WTC11 (cell line): Measurements from ENCODE around the gene CFAP299. TPM values are rescaled to one million over a fixed set of nuclear protein-coding genes. Genes with fewer than 3 reads are reported as not detected.

Source experiments
- ATAC-seq: fragments of 200-7000 bp; cut with Tn5 transposase; 2 replicates; pipeline ENCODE4 v1.10.0; 2021; ENCODE audit warnings: mild to moderate bottlenecking, moderate library complexity
- CTCF ChIA-PET: fragments of 300-600 bp; sonication (Branson Sonifier 250); formaldehyde crosslinking; loops from one replicate; lab custom pipeline; 2021; ENCODE audit warnings: antibody characterized with exemption; lab: Charles Lee
- POLR2A ChIA-PET: fragments of 350-600 bp; sonication (Branson Sonifier 250); formaldehyde crosslinking; loops from one replicate; lab custom pipeline; 2021; ENCODE audit warnings: antibody characterized with exemption; lab: Charles Lee
- DNase-seq: peaks from one replicate; pipeline ENCODE4 v3.0.0; 2021; ENCODE audit warnings: low spot score
- H3K27ac Mint-ChIP-seq: 2 replicates; pipeline ENCODE4 v1.8.0; 2021; ENCODE audit warnings: mixed read lengths
- H3K27me3 Mint-ChIP-seq: 2 replicates; pipeline ENCODE4 v1.8.0; 2021; ENCODE audit warnings: low read depth, mild to moderate bottlenecking, moderate library complexity, mixed read lengths
- H3K36me3 Mint-ChIP-seq: 2 replicates; pipeline ENCODE4 v1.8.0; 2021; ENCODE audit warnings: mixed read lengths
- H3K4me1 Mint-ChIP-seq: 2 replicates; pipeline ENCODE4 v1.8.0; 2022; ENCODE audit warnings: mixed read lengths
- H3K4me3 Mint-ChIP-seq: 2 replicates; pipeline ENCODE4 v1.8.0; 2021; ENCODE audit warnings: mild to moderate bottlenecking, moderate library complexity, mixed read lengths
- H3K9me3 Mint-ChIP-seq: 2 replicates; pipeline ENCODE4 v1.8.0; 2021; ENCODE audit warnings: mixed read lengths
- ATF1 ChIP-seq: sonication (generic); formaldehyde crosslinking; IDR thresholded peaks from 2 replicates; pipeline ENCODE4 v1.8.1; 2023; ENCODE audit warnings: mild to moderate bottlenecking, moderate library complexity, missing genetic modification reagents
- ETV6 ChIP-seq: sonication (generic); formaldehyde crosslinking; IDR thresholded peaks from 2 replicates; pipeline ENCODE4 v1.8.1; 2022; ENCODE audit warnings: mild to moderate bottlenecking, missing genetic modification reagents
- GABPB1 ChIP-seq: sonication (generic); formaldehyde crosslinking; IDR thresholded peaks from 2 replicates; pipeline ENCODE4 v1.8.1; 2023; ENCODE audit warnings: mild to moderate bottlenecking, missing genetic modification reagents
- GTF2I ChIP-seq: fragments of 250-450 bp; sonication (Bioruptor Pico); conservative IDR thresholded peaks from 2 replicates; pipeline ENCODE4 v1.4.0; 2021; ENCODE audit warnings: mild to moderate bottlenecking
- JUN ChIP-seq: sonication (generic); formaldehyde crosslinking; IDR thresholded peaks from 2 replicates; pipeline ENCODE4 v1.8.0; 2023; ENCODE audit warnings: mild to moderate bottlenecking, missing genetic modification reagents
- MYBL2 ChIP-seq: sonication (generic); formaldehyde crosslinking; IDR thresholded peaks from 2 replicates; pipeline ENCODE4 v1.8.1; 2023; ENCODE audit warnings: mild to moderate bottlenecking, moderate library complexity, missing genetic modification reagents
- NFYB ChIP-seq: sonication (generic); formaldehyde crosslinking; conservative IDR thresholded peaks from 2 replicates; pipeline ENCODE4 v1.8.0; 2022; ENCODE audit warnings: low read depth, missing genetic modification reagents
- NR1H2 ChIP-seq: sonication (generic); formaldehyde crosslinking; IDR thresholded peaks from 2 replicates; pipeline ENCODE4 v1.9.0; 2021; ENCODE audit warnings: mild to moderate bottlenecking, moderate library complexity, missing genetic modification reagents
- ZBTB21 ChIP-seq: sonication (generic); formaldehyde crosslinking; IDR thresholded peaks from 2 replicates; pipeline ENCODE4 v1.8.1; 2023; ENCODE audit warnings: mild to moderate bottlenecking, missing genetic modification reagents, borderline replicate concordance
- ZNF121 ChIP-seq: sonication (generic); formaldehyde crosslinking; IDR thresholded peaks from 2 replicates; pipeline ENCODE4 v1.8.0; 2023; ENCODE audit warnings: missing genetic modification reagents
- ZNF396 ChIP-seq: fragments of 250-450 bp; sonication (Bioruptor Pico); IDR thresholded peaks from 2 replicates; pipeline ENCODE4 v1.8.0; 2021; ENCODE audit warnings: mild to moderate bottlenecking, moderate library complexity, borderline replicate concordance
- ZNF416 ChIP-seq: fragments of 250-450 bp; sonication (Bioruptor Pico); IDR thresholded peaks from 2 replicates; pipeline ENCODE4 v1.9.0; 2021; ENCODE audit warnings: mild to moderate bottlenecking, inconsistent platforms
- total RNA-seq: library from RNA; stranded (reverse); gene quantifications from 3 replicates; pipeline ENCODE4 v1.2.3, GENCODE V29; 2021
- TF ChIP-seq, protein P1 (sequence below): sonication (generic); formaldehyde crosslinking; IDR thresholded peaks from 2 replicates; pipeline ENCODE4 v1.8.0; 2022; ENCODE audit warnings: mild to moderate bottlenecking, missing genetic modification reagents
- TF ChIP-seq, protein P2 (sequence below): sonication (generic); formaldehyde crosslinking; conservative IDR thresholded peaks from 2 replicates; pipeline ENCODE4 v1.8.1; 2022; ENCODE audit warnings: mild to moderate bottlenecking, missing genetic modification reagents
- TF ChIP-seq, protein P3 (sequence below): sonication (generic); formaldehyde crosslinking; IDR thresholded peaks from 2 replicates; pipeline ENCODE4 v1.8.0; 2023; ENCODE audit warnings: missing genetic modification reagents, mild to moderate bottlenecking, borderline replicate concordance
- TF ChIP-seq, protein P4 (sequence below): fragments of 250-450 bp; sonication (Bioruptor Pico); conservative IDR thresholded peaks from 2 replicates; pipeline ENCODE4 v1.9.0; 2021; ENCODE audit warnings: mild to moderate bottlenecking
- TF ChIP-seq, protein P5 (sequence below): sonication (generic); formaldehyde crosslinking; IDR thresholded peaks from 2 replicates; pipeline ENCODE4 v1.8.1; 2022; ENCODE audit warnings: mild to moderate bottlenecking, moderate library complexity, missing genetic modification reagents
- TF ChIP-seq, protein P6 (sequence below): sonication (generic); formaldehyde crosslinking; IDR thresholded peaks from 2 replicates; pipeline ENCODE4 v1.8.1; 2023; ENCODE audit warnings: mild to moderate bottlenecking, missing genetic modification reagents

Gene CFAP299
- total RNA-seq, 1 experiment from 2014 or later = not detected

DNA sequence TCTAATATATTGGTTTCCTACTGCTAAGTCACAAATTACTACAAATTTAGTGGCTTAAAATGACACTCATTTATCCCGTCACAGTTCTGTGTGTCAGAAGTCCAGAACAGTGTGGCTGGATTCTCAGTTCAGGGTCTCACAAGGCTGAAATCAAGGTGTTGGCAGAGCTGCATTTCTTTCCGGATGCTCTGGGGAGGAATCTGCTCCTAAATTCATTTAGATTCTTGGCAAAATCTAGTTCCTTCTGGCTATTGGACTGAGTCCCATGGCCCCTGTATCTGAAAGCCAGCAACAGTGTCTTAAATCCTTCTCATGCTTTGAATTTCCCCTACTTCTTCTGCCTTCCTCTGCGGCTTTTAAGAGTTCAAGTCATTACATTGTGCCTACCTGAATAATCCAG, 591.9 kb downstream of the CFAP299 start:
- no peaks in the 10 kb centered on the region for H3K9me3 Mint-ChIP-seq
- TF ChIP-seq GTF2I (CRISPR knock-in tag) (no peak), JUN (no peak), ZBTB21 (CRISPR knock-in tag) (no peak), GABPB1 (CRISPR knock-in tag) (no peak), ETV6 (no peak), ZNF396 (CRISPR knock-in tag) (no peak), ATF1 (CRISPR knock-in tag) (no peak), NR1H2 (CRISPR knock-in tag) (no peak), ZNF416 (no peak), MYBL2 (CRISPR knock-in tag) (no peak), ZNF121 (CRISPR knock-in tag) (no peak), NFYB (CRISPR knock-in tag) (no peak)
- TF ChIP-seq, protein P1, sequence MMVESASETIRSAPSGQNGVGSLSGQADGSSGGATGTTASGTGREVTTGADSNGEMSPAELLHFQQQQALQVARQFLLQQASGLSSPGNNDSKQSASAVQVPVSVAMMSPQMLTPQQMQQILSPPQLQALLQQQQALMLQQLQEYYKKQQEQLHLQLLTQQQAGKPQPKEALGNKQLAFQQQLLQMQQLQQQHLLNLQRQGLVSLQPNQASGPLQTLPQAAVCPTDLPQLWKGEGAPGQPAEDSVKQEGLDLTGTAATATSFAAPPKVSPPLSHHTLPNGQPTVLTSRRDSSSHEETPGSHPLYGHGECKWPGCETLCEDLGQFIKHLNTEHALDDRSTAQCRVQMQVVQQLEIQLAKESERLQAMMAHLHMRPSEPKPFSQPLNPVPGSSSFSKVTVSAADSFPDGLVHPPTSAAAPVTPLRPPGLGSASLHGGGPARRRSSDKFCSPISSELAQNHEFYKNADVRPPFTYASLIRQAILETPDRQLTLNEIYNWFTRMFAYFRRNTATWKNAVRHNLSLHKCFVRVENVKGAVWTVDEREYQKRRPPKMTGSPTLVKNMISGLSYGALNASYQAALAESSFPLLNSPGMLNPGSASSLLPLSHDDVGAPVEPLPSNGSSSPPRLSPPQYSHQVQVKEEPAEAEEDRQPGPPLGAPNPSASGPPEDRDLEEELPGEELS (CRISPR knock-in tag) = no peak
- TF ChIP-seq, protein P2, sequence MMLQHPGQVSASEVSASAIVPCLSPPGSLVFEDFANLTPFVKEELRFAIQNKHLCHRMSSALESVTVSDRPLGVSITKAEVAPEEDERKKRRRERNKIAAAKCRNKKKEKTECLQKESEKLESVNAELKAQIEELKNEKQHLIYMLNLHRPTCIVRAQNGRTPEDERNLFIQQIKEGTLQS (CRISPR knock-in tag) = no peak
- TF ChIP-seq, protein P3, sequence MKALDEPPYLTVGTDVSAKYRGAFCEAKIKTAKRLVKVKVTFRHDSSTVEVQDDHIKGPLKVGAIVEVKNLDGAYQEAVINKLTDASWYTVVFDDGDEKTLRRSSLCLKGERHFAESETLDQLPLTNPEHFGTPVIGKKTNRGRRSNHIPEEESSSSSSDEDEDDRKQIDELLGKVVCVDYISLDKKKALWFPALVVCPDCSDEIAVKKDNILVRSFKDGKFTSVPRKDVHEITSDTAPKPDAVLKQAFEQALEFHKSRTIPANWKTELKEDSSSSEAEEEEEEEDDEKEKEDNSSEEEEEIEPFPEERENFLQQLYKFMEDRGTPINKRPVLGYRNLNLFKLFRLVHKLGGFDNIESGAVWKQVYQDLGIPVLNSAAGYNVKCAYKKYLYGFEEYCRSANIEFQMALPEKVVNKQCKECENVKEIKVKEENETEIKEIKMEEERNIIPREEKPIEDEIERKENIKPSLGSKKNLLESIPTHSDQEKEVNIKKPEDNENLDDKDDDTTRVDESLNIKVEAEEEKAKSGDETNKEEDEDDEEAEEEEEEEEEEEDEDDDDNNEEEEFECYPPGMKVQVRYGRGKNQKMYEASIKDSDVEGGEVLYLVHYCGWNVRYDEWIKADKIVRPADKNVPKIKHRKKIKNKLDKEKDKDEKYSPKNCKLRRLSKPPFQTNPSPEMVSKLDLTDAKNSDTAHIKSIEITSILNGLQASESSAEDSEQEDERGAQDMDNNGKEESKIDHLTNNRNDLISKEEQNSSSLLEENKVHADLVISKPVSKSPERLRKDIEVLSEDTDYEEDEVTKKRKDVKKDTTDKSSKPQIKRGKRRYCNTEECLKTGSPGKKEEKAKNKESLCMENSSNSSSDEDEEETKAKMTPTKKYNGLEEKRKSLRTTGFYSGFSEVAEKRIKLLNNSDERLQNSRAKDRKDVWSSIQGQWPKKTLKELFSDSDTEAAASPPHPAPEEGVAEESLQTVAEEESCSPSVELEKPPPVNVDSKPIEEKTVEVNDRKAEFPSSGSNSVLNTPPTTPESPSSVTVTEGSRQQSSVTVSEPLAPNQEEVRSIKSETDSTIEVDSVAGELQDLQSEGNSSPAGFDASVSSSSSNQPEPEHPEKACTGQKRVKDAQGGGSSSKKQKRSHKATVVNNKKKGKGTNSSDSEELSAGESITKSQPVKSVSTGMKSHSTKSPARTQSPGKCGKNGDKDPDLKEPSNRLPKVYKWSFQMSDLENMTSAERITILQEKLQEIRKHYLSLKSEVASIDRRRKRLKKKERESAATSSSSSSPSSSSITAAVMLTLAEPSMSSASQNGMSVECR (CRISPR knock-in tag) = no peak
- TF ChIP-seq, protein P4, sequence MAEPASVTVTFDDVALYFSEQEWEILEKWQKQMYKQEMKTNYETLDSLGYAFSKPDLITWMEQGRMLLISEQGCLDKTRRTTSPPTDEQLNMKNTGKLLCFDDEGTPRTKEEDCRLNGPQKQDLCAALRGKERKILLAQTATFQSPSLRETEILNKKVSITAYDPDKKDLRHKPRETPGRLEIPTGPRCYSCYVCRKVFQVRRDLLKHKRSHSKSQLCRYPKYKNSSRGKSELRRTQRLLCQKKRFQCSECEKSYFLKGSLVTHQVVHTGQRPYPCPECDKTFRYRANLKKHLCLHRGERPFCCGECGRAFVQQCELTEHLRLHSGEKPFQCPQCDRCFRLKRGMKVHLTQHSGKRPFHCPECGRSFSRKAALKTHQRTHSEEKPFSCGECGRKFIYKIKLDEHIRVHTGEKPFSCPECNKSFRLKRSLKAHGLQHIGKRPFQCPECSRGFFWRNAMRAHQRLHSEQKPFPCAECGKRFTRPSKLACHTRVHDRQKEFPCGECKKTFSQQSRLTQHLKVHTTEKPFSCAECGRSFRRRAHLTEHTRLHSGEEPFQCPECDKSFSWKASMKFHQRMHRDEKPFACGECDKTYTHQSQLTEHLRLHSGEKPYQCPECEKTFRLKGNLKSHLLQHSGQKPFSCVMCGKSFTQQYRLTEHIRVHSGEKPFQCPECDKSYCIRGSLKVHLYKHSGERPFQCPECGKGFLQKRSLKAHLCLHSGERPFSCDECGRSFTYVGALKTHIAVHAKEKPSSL (CRISPR knock-in tag) = no peak
- TF ChIP-seq, protein P5, sequence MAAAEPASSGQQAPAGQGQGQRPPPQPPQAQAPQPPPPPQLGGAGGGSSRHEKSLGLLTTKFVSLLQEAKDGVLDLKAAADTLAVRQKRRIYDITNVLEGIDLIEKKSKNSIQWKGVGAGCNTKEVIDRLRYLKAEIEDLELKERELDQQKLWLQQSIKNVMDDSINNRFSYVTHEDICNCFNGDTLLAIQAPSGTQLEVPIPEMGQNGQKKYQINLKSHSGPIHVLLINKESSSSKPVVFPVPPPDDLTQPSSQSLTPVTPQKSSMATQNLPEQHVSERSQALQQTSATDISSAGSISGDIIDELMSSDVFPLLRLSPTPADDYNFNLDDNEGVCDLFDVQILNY (CRISPR knock-in tag) = no peak
- TF ChIP-seq, protein P6, sequence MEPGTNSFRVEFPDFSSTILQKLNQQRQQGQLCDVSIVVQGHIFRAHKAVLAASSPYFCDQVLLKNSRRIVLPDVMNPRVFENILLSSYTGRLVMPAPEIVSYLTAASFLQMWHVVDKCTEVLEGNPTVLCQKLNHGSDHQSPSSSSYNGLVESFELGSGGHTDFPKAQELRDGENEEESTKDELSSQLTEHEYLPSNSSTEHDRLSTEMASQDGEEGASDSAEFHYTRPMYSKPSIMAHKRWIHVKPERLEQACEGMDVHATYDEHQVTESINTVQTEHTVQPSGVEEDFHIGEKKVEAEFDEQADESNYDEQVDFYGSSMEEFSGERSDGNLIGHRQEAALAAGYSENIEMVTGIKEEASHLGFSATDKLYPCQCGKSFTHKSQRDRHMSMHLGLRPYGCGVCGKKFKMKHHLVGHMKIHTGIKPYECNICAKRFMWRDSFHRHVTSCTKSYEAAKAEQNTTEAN (CRISPR knock-in tag) = no peak
- ChIA-PET POLR2A (no interaction called here), CTCF (no interaction called here)
- peaks cover 6% of the 10 kb centered on the region; the same call in 1 of the 2 replicates for H3K27me3 Mint-ChIP-seq
- ATAC-seq = no peak
- no peak overlapping the region for H3K4me3 Mint-ChIP-seq
- no peak overlapping the region for H3K27ac Mint-ChIP-seq
- no peak for DNase-seq
- H3K36me3 Mint-ChIP-seq = no peaks in the 10 kb centered on the region
- no peaks in the 10 kb centered on the region for H3K4me1 Mint-ChIP-seq
